TTC549 (cell line): ENCODE measurements around the gene STK32C.
"Not testable (repeated sequence)": the region's sequence is repeated elsewhere in the genome, so short reads cannot be mapped to it uniquely, and the experiment has no call there.

ENCODE experiments used
- FAIRE-seq: peaks from 2 replicates; lab custom pipeline; 2012; peaks lifted over from hg19 to GRCh38; lab: Jason Lieb, UNC

Gene STK32C

DNA sequence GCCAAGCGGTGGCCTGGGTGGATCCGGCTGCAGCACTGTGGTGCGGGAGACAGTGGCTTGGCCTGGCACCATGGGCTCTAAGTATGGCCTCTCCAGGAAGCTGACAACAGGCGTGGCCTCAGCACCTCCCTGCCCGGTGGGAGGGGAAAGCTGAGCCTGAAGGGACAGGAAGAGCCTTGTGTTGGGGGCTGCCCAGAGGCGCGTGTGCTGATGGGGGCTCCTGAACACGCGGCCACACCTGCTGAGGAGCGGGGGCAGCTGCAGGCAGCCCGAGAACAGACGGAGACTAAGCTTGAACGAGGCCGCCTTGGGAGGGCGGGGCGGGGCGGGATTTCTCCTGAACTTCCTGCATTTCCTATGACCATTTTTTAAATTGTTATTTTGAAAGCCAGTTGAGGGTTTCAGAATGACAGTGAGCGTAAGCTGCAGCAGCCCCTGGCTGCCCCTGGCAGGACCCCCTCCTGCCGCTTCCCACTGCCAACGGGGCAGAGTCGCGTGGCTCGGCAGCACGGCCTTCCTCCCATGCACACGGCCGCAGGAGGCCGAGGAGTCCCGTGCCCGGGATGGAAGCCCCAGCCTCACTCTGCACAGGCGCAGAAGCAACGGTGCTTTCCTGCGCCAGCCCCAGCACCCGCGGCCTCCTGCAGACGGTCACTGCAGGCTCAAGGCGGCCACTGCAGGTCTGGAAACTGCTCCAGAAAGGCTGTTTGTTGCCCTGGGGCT is 77.8 kb downstream of the STK32C start:
- FAIRE-seq, result no peak

- FAIRE-seq, result no peak
Observed at GRCh38 chr10:132229096-132229495, 78.7 kb downstream of the STK32C start.

GRCh38 chr10:132228616-132229015 is 79.1 kb downstream of the STK32C start:
- no peak for FAIRE-seq

DNA sequence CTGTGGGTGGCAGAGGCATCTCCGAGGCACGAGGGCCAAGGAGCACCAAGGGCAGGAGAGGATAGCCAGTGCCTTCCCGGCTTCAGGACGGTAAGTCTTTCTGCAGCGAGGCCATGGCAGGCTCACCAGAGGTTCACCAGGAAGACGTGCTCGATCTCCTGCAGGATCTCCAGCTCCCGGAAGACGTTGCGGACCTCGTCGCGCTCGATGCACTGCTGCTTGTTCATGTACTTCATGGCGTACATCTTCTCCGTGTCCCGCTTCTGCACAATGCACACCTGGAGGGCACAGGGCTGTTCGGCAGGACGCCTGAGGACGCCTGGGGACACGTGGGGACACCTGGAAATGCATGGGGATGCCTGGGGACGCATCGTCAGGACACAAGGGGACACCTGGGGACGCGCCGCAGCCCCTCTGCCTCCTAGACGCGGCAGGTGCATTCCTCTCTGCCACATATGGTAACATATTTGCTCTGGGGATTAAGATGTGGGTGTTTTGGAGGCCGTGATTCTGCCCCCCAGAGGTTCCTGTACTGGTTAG is 79.8 kb downstream of the STK32C start:
- FAIRE-seq, result no peak

DNA sequence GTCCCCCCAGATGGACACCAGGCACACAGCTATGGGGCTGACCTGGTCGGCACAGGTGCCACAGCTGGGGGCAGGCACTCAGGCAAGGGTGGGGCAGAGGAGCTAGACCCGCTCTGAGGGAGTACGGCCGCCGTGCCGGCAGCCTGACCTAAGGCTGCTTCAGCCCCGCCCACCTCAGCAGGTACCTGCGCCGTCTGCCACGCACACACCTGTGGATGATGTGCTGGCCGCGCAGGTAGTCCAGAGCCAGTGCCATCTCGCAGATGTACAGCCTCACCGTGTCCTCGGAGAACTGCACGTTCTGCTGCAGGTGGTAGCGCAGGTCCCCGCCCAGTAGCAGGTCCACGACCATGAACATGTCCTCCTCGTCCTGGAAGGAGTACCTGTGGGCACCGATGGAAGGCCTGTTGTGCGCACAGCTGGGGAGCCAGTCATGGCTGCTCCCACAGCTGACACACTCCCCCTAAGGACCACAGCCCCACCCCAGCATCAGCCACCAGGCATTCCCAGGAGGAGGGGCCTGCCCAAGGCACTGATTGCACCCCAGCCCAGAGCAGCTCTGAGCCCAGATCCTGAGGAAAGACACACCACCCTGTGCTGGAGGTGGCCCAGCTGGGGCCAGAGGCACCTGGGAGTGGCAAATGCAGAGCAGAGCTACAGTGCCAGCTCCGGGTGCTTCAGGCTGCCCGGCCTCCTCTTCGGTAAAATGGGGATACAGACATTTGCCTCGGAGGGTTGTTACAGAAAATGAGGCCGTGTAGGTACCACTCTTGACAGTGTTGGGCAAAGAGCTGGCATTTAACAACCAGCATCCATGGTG is 81.0 kb downstream of the STK32C start:
- FAIRE-seq, result no peak

GRCh38 chr10:132225849-132226205 is 81.9 kb downstream of the STK32C start:
- no peak for FAIRE-seq

GRCh38 chr10:132225073-132225848 is 82.5 kb downstream of the STK32C start:
- no peak for FAIRE-seq

GRCh38 chr10:132224343-132225072 is 83.2 kb downstream of the STK32C start:
- FAIRE-seq, result no peak

- FAIRE-seq, result no peak
Observed at GRCh38 chr10:132223611-132224342, 84.0 kb downstream of the STK32C start.

DNA sequence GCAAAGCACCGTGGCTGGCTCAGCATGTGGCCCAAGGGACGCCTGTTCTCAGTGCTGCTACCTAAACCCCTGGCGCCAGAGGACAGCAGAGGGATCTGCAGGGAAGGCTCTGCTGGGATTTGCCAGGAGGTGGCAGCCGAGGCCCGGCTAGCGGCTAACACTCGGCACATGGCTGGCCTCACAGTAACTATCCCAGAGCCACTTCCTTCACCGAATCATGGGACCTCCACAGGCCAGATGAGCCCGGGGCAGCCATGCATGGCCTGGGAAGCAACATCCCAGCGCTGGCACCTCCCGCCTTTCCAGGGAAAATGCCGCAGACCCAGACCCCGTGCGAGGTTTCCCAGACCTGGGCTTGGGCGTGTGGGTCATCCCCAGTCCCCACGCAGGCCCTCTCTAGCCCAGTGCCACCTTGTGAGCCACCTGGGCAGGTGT is 84.6 kb downstream of the STK32C start:
- no peak for FAIRE-seq

GRCh38 chr10:132222726-132223125 is 85.0 kb downstream of the STK32C start:
- no peak for FAIRE-seq

GRCh38 chr10:132220996-132221395 is 86.8 kb downstream of the STK32C start:
- FAIRE-seq, result not testable (repeated sequence)

GRCh38 chr10:132220061-132220460 is 87.7 kb downstream of the STK32C start:
- no peak for FAIRE-seq

DNA sequence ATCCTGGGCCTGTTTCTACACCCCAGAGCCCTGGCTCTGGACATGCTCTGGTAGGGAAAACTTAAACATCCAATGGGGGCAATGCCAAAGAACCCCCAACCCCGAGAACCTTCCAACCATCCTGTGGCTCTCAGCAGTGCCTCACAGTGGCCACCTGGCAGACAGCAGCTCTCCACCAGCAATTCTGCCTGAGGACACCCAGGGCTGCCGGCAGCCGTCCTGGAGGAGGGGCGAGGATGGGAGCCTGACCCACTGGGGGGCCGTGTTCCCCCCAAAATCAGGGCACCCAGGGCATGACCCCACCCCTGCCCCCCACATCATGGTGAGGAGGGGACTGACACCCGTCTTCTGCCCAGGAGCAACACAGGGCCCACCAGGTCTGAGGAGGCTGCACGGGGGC is 88.3 kb downstream of the STK32C start:
- no peak for FAIRE-seq

DNA sequence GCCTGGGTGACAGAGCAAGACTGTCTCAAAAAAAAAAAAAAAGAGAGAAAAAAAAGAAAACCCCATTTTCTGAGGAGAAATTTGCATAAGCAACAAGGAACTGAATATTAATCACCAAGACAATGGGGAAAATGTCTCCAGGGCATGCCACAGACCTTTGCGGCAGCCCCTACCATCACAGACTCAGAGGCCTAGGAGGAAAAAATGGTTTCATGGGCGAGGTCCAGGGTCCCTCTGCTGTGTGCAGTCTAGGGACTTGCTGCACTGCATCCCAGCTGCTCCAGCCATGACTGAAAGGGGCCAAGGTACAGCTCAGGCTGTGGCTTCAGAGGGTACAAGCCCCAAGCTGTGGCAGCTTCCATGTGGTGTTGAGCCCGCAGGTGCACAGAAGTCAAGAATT is 91.3 kb downstream of the STK32C start:
- FAIRE-seq, result not testable (repeated sequence)

- FAIRE-seq, result no peak
Observed at GRCh38 chr10:132213917-132214316, 93.8 kb downstream of the STK32C start.

GRCh38 chr10:132212816-132213215 is 94.9 kb downstream of the STK32C start:
- no peak for FAIRE-seq

GRCh38 chr10:132211246-132211645 is 96.5 kb downstream of the STK32C start:
- FAIRE-seq, result no peak

DNA sequence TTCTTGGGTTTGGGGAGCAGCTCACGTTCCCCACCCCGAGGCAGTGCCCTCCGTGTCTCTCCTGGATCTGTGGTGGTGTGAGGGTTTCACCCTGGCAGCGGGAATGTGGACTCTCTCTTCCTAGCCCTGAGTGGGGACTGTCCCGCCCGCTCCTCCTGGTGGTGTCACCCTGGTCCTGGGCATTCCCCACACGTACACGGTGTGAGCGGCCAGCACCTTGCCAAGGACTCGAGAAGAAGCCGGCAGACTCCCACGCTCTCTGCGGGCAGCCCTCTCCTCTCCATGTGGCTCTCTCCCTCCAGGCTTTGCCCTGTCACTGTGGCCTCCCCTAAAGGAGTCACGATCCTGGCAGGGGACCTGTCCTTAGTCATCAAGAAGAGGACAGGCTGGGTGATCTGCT is 97.0 kb downstream of the STK32C start:
- FAIRE-seq, result no peak

- FAIRE-seq, result no peak
Observed at GRCh38 chr10:132209978-132210530, 97.7 kb downstream of the STK32C start.

DNA sequence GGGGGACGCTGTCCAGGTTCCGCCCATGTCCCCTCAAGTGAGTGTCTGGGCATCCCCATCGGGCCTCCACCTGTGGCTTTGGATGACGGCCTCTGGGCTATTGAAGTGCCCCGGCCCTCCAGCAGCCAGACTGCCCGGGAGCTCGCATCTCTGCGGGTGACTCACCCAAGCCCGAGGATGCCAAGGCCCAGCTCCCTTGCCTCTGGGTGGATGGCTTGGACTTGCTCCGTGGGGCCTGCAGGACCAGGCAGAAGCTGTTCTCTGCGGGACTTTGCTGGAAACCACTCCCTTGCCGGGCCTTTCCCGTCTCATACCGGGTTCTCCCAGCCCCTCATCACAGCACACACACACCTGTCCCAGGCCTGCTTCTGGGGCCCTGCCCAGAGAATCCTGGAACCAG is 98.6 kb downstream of the STK32C start:
- FAIRE-seq, result no peak
